HG03103 (cell line): ENCODE results near the gene RFX2.

Experiments used
- ATAC-seq: cut with Tn5 transposase; IDR thresholded peaks from one replicate; pipeline ENCODE4 v1.9.1; 2021; ENCODE audit warnings: low read depth; ENCODE audit not compliant: unreplicated experiment

The RFX2 gene

GRCh38 chr19:5960005-5961001 is 150.0 kb downstream of the RFX2 start:
- no peak for ATAC-seq

- ATAC-seq, result no peak
Observed at GRCh38 chr19:5959260-5960004, 150.9 kb downstream of the RFX2 start.

GRCh38 chr19:5958851-5959122 is 151.5 kb downstream of the RFX2 start:
- ATAC-seq, result no peak

- ATAC-seq, result no peak
Observed at GRCh38 chr19:5958074-5958850, 152.0 kb downstream of the RFX2 start.

GRCh38 chr19:5957170-5957569 is 153.1 kb downstream of the RFX2 start:
- no peak for ATAC-seq

GRCh38 chr19:5956728-5957127 is 153.6 kb downstream of the RFX2 start:
- no peak for ATAC-seq

GRCh38 chr19:5956323-5956722 is 154.0 kb downstream of the RFX2 start:
- no peak for ATAC-seq

GRCh38 chr19:5955636-5955935 is 154.7 kb downstream of the RFX2 start:
- no peak for ATAC-seq

GRCh38 chr19:5954293-5954692 is 156.0 kb downstream of the RFX2 start:
- ATAC-seq, result no peak

- ATAC-seq, result no peak
Observed at GRCh38 chr19:5953680-5954213, 156.6 kb downstream of the RFX2 start.

GRCh38 chr19:5953030-5953589 is 157.2 kb downstream of the RFX2 start:
- ATAC-seq, result no peak

- no peak for ATAC-seq
Observed at GRCh38 chr19:5952193-5953029, 157.9 kb downstream of the RFX2 start.

- no peak for ATAC-seq
Observed at GRCh38 chr19:5951338-5951861, 158.9 kb downstream of the RFX2 start.

GRCh38 chr19:5950741-5951140 is 159.6 kb downstream of the RFX2 start:
- no peak for ATAC-seq

GRCh38 chr19:5949792-5950305 is 160.5 kb downstream of the RFX2 start:
- ATAC-seq, result no peak

- no peak for ATAC-seq
Observed at GRCh38 chr19:5948752-5949564, 161.3 kb downstream of the RFX2 start.

GRCh38 chr19:5947435-5947834 is 162.9 kb downstream of the RFX2 start:
- ATAC-seq, result no peak

GRCh38 chr19:5943623-5944022 is 166.7 kb downstream of the RFX2 start:
- ATAC-seq, result no peak
